Ishikawa (cell line): Measurements from ENCODE around the gene CAMK2D.

Experiments used
- CEBPB ChIP-seq: IDR thresholded peaks from 2 replicates; pipeline ENCODE4 v1.6.1; 2012
- CREB1 ChIP-seq: IDR thresholded peaks from 2 replicates; pipeline ENCODE4 v1.6.1; 2012; ENCODE audit warnings: low read depth
- EGR1 ChIP-seq: IDR thresholded peaks from 2 replicates; pipeline ENCODE4 v1.6.1; 2012
- EP300 ChIP-seq: IDR thresholded peaks from 2 replicates; pipeline ENCODE4 v1.6.1; 2012; ENCODE audit warnings: borderline replicate concordance
- FOXM1 ChIP-seq: IDR thresholded peaks from 2 replicates; pipeline ENCODE4 v1.6.1; 2012; ENCODE audit warnings: low read depth, borderline replicate concordance
- MAX ChIP-seq: IDR thresholded peaks from 2 replicates; pipeline ENCODE4 v1.6.1; 2012
- NFIC ChIP-seq: IDR thresholded peaks from 2 replicates; pipeline ENCODE4 v1.6.1; 2012
- RAD21 ChIP-seq: IDR thresholded peaks from 2 replicates; pipeline ENCODE4 v1.6.1; 2012; ENCODE audit warnings: low read depth
- REST ChIP-seq: IDR thresholded peaks from 2 replicates; pipeline ENCODE4 v1.6.1; 2012; ENCODE audit warnings: low read depth, mild to moderate bottlenecking
- TAF1 ChIP-seq: IDR thresholded peaks from 2 replicates; pipeline ENCODE4 v1.6.1; 2012; ENCODE audit warnings: low read depth, mild to moderate bottlenecking
- TCF12 ChIP-seq: IDR thresholded peaks from 2 replicates; pipeline ENCODE4 v1.6.1; 2012; ENCODE audit warnings: low read depth
- TEAD4 ChIP-seq: IDR thresholded peaks from 2 replicates; pipeline ENCODE4 v1.6.1; 2012
- USF1 ChIP-seq: IDR thresholded peaks from 2 replicates; pipeline ENCODE4 v1.6.1; 2012
- YY1 ChIP-seq: IDR thresholded peaks from 2 replicates; pipeline ENCODE4 v1.6.1; 2012; ENCODE audit warnings: low read depth
- ZBTB7A ChIP-seq: IDR thresholded peaks from 2 replicates; pipeline ENCODE4 v1.6.1; 2012; ENCODE audit warnings: low read depth

The CAMK2D gene

GRCh38 chr4:113457121-113457520 lies 304.4 kb downstream of the CAMK2D start:
- TF ChIP-seq ZBTB7A, result no peak
- TF ChIP-seq TCF12, result no peak
- no peak for TF ChIP-seq CREB1
- no peak for TF ChIP-seq FOXM1
- no peak for TF ChIP-seq MAX
- TF ChIP-seq USF1, result no peak
- no peak for TF ChIP-seq TAF1
- TF ChIP-seq NFIC, result no peak
- no peak for TF ChIP-seq RAD21
- no peak for TF ChIP-seq YY1
- no peak for TF ChIP-seq EP300
- TF ChIP-seq EGR1, result no peak
- no peak for TF ChIP-seq TEAD4

GRCh38 chr4:113455061-113455460 lies 306.5 kb downstream of the CAMK2D start:
- TF ChIP-seq REST (no peak), RAD21 (no peak), TAF1 (no peak), MAX (no peak), CEBPB (no peak), CREB1 (no peak), YY1 (no peak), USF1 (no peak)

GRCh38 chr4:113452868-113453620 lies 308.5 kb downstream of the CAMK2D start:
- no peak for TF ChIP-seq TEAD4
- TF ChIP-seq NFIC, result peak; percentile 31; the same call in 1 of the 2 replicates

- TF ChIP-seq NFIC, result no peak
- no peak for TF ChIP-seq TAF1
- TF ChIP-seq REST, result no peak
- TF ChIP-seq MAX, result no peak
- no peak for TF ChIP-seq CEBPB
- TF ChIP-seq YY1, result no peak
- TF ChIP-seq CREB1, result no peak
- TF ChIP-seq USF1, result no peak
- no peak for TF ChIP-seq TEAD4
- no peak for TF ChIP-seq ZBTB7A
- no peak for TF ChIP-seq EGR1
- no peak for TF ChIP-seq EP300
- TF ChIP-seq TCF12, result no peak
- TF ChIP-seq RAD21, result no peak
- TF ChIP-seq FOXM1, result no peak
These were observed 309.4 kb downstream of the CAMK2D start for GRCh38 chr4:113452152-113452551.

GRCh38 chr4:113450295-113451080 lies 311.1 kb downstream of the CAMK2D start:
- TF ChIP-seq CREB1 (no peak), ZBTB7A (no peak), TEAD4 (no peak), CEBPB (no peak), YY1 (no peak), EP300 (no peak), REST (no peak), TCF12 (no peak)
